HG03378 (cell line): ENCODE data around the gene TMEM273.
"Not testable (repeated sequence)": the region's sequence is repeated elsewhere in the genome, so short reads cannot be mapped to it uniquely, and the experiment has no call there.

ENCODE experiments used
- ATAC-seq: cut with Tn5 transposase; IDR thresholded peaks from one replicate; pipeline ENCODE4 v1.9.1; 2021; ENCODE audit warnings: mild to moderate bottlenecking, moderate library complexity; ENCODE audit not compliant: unreplicated experiment

The TMEM273 gene

GRCh38 chr10:49207113-49207512 is 18.9 kb upstream of the TMEM273 start:
- ATAC-seq: peak; percentile 87

GRCh38 chr10:49205206-49205605 is 17.0 kb upstream of the TMEM273 start:
- no peak for ATAC-seq

- ATAC-seq: no peak
Observed at GRCh38 chr10:49204119-49204518, 15.9 kb upstream of the TMEM273 start.

GRCh38 chr10:49202266-49202665 is 14.1 kb upstream of the TMEM273 start:
- no peak for ATAC-seq

- ATAC-seq: no peak
Observed at GRCh38 chr10:49200854-49201253, 12.7 kb upstream of the TMEM273 start.

GRCh38 chr10:49197171-49197570 is 9.0 kb upstream of the TMEM273 start:
- ATAC-seq: no peak

- ATAC-seq: not testable (repeated sequence)
Observed at GRCh38 chr10:49195864-49196263, 7.7 kb upstream of the TMEM273 start.

GRCh38 chr10:49194212-49194920 is 6.2 kb upstream of the TMEM273 start:
- ATAC-seq: no peak

GRCh38 chr10:49191349-49191748 is 3.2 kb upstream of the TMEM273 start:
- no peak for ATAC-seq

GRCh38 chr10:49189422-49189821 is 1.2 kb upstream of the TMEM273 start:
- ATAC-seq: no peak

- ATAC-seq: no peak
Observed at GRCh38 chr10:49187044-49187484, 1.1 kb downstream of the TMEM273 start.

- no peak for ATAC-seq
Observed at GRCh38 chr10:49186613-49187012, 1.6 kb downstream of the TMEM273 start.

GRCh38 chr10:49185213-49185612 is 3.0 kb downstream of the TMEM273 start:
- ATAC-seq: no peak

- no peak for ATAC-seq
Observed at GRCh38 chr10:49184642-49185111, 3.5 kb downstream of the TMEM273 start.

GRCh38 chr10:49183596-49184542 is 4.3 kb downstream of the TMEM273 start:
- ATAC-seq: peak; percentile 29

- no peak for ATAC-seq
Observed at GRCh38 chr10:49182776-49183175, 5.4 kb downstream of the TMEM273 start.

- ATAC-seq: no peak
Observed at GRCh38 chr10:49180444-49180860, 7.7 kb downstream of the TMEM273 start.

GRCh38 chr10:49179699-49180443 is 8.3 kb downstream of the TMEM273 start:
- no peak for ATAC-seq

- ATAC-seq: no peak
Observed at GRCh38 chr10:49178489-49179471, 9.4 kb downstream of the TMEM273 start.
